Measurements from ENCODE around the gene RAD51. TPM values are rescaled to one million over a fixed set of nuclear protein-coding genes. Genes with fewer than 3 reads are reported as not detected.

RAD51 gene
- total and polyA plus RNA-seq, 9 of the 15 experiments (the other 6 are each of a cell fraction or from before 2014, with no cell fraction given), result 16.0 to 63.8 (median 34.6) TPM

GRCh38 chr15:40750885-40751284 is 55.9 kb downstream of the RAD51 start:
- Histone ChIP-seq H3K4me3 (no peak overlapping the region), H3K27ac (ENCODE audit: extremely low read depth, low read depth, low read length) (no peak overlapping the region), H3K79me2 (ENCODE audit: control insufficient read depth, insufficient read depth, low read length) (peaks cover 65% of the 10 kb centered on the region), H3K9ac (ENCODE audit: insufficient read depth in 1 of 2, low read depth in 2 of 2, low read length in 2 of 2) (0 out of 4 replicates have a peak overlapping the region, but pooled peaks of 1 of the 2 experiments have one; percentile 14), H3K27me3 (ENCODE audit: control insufficient read depth in 2 of 2, insufficient read depth in 2 of 2, low read length in 2 of 2) (no peaks in the 10 kb centered on the region), H3K36me3 (ENCODE audit: control insufficient read depth, insufficient read depth, low read length) (peaks cover 67% of the 10 kb centered on the region), H3K9me3 (replicated peaks; ENCODE audit: control insufficient read depth, insufficient read depth, low read depth, low read length) (no peaks in the 10 kb centered on the region), H2AFZ (ENCODE audit: low read depth, low read length) (no peak overlapping the region), H3K4me1 (replicated peaks in 1 of 2; ENCODE audit: control insufficient read depth in 2 of 2, insufficient read depth in 2 of 2, low read length in 2 of 2) (peaks cover 44 to 53% of the 10 kb centered on the region in 2 experiments), H3K9me1 (ENCODE audit: control insufficient read depth, insufficient read depth, low read length) (no peaks in the 10 kb centered on the region), H3K4me2 (ENCODE audit: insufficient read depth, low read length) (no peak overlapping the region), H4K20me1 (replicated peaks; ENCODE audit: control insufficient read depth, insufficient read depth, low read length) (0 out of 2 replicates have a peak, but pooled peaks cover 5% of the 10 kb centered on the region)
- ChIA-PET POLR2A (interaction anchor here (1.6 to 3.1 kb wide), 3 partner anchors 14 to 55 kb away, joined by 3 to 18 read pairs (median 9); partner anchors contain the start of genes GCHFR and RAD51), CTCF (ENCODE audit: low intra/inter-chr PET ratio) (no interaction called here)
- no TSS peak for BruUV-seq (replicated peaks)
- ATAC-seq (no peak), DNase-seq (ENCODE audit: extremely low read depth in 1 of 4, low spot score in 3 of 4) (no peak), FAIRE-seq (no peak)
- in situ Hi-C loops (cut with MboI) (no loop called here), intact Hi-C loops (cut with micrococcal nuclease) (loop anchor here (10.0 kb wide), 1 partner anchor 186 kb away; the partner anchor contains the start of genes CCDC32 and RPUSD2)
- WGBS (ENCODE audit: insufficient coverage, low coverage, missing lambda C conversion rate), result 100% methylated on average over 4 of the region's 4 CpGs
- TF ChIP-seq JUND (IDR thresholded peaks at IDR 0.05; ENCODE audit: borderline replicate concordance, low read depth, low read length), result no peak
- TF ChIP-seq JUND (tag; IDR thresholded peaks at IDR 0.05; ENCODE audit: borderline replicate concordance, low read depth, low read length), result no peak
- no peak for TF ChIP-seq HIVEP1 (CRISPR knock-in tag; IDR thresholded peaks at IDR 0.05)

GRCh38 chr15:40751745-40752144 is 56.8 kb downstream of the RAD51 start:
- H3K9ac ChIP-seq (ENCODE audit: insufficient read depth in 1 of 2, low read depth in 2 of 2, low read length in 2 of 2), result peak overlapping the region; percentile 54 to 86
- POLR2A ChIA-PET, result interaction anchor here (0.7 to 3.1 kb wide), 8 partner anchors 9 to 301 kb away, joined by 3 to 18 read pairs (median 4); partner anchors contain the start of genes GCHFR and RAD51
- WGBS (ENCODE audit: insufficient coverage, low coverage, missing lambda C conversion rate), result 30% methylated on average over 8 of the region's 12 CpGs
- no peak for TF ChIP-seq ZBTB5 (IDR thresholded peaks at IDR 0.05)
- TF ChIP-seq BHLHE40 (IDR thresholded peaks at IDR 0.05; ENCODE audit: low read length), result 0 out of 2 replicates have a peak, but pooled peaks have one; percentile 8
- TF ChIP-seq TGIF2 (CRISPR knock-in tag; IDR thresholded peaks at IDR 0.05), result no peak
- peak in 1 of 2 experiments; percentile 48; a peak in 1 of 4 replicates for TF ChIP-seq HDAC1 (IDR thresholded peaks at IDR 0.05)
- peak; percentile 84 for TF ChIP-seq DPF2 (IDR thresholded peaks at IDR 0.05)
- TF ChIP-seq UBTF (IDR thresholded peaks at IDR 0.05; ENCODE audit: borderline replicate concordance in 1 of 2, low read depth in 2 of 2, low read length in 2 of 2), result peak; percentile 86 to 96; a peak in 3 of 4 replicates
- no peak for TF ChIP-seq RNF2 (IDR thresholded peaks at IDR 0.05)
- TF ChIP-seq ZNF143 (CRISPR knock-in tag; IDR thresholded peaks at IDR 0.05), result no peak
- TF ChIP-seq BCL6 (CRISPR knock-in tag; IDR thresholded peaks at IDR 0.05), result no peak

More at GRCh38 chr15:40751745-40752144, 56.8 kb downstream of the RAD51 start:
- Histone ChIP-seq H4K20me1 (replicated peaks; ENCODE audit: control insufficient read depth, insufficient read depth, low read length) (0 out of 2 replicates have a peak, but pooled peaks cover 4% of the 10 kb centered on the region), H3K4me3 (peak overlapping the region; percentile 26; the same call in 1 of the 2 replicates), H3K4me2 (ENCODE audit: insufficient read depth, low read length) (peak overlapping the region; percentile 79), H3K79me2 (ENCODE audit: control insufficient read depth, insufficient read depth, low read length) (peaks cover 65% of the 10 kb centered on the region), H3K4me1 (replicated peaks in 1 of 2; ENCODE audit: control insufficient read depth in 2 of 2, insufficient read depth in 2 of 2, low read length in 2 of 2) (peaks cover 43 to 52% of the 10 kb centered on the region in 2 experiments), H3K27me3 (ENCODE audit: control insufficient read depth in 2 of 2, insufficient read depth in 2 of 2, low read length in 2 of 2) (no peaks in the 10 kb centered on the region), H3K36me3 (ENCODE audit: control insufficient read depth, insufficient read depth, low read length) (peaks cover 64% of the 10 kb centered on the region), H2AFZ (ENCODE audit: low read depth, low read length) (peak overlapping the region; percentile 28; the same call in 1 of the 2 replicates), H3K9me1 (ENCODE audit: control insufficient read depth, insufficient read depth, low read length) (no peaks in the 10 kb centered on the region), H3K9me3 (replicated peaks; ENCODE audit: control insufficient read depth, insufficient read depth, low read depth, low read length) (no peaks in the 10 kb centered on the region), H3K27ac (ENCODE audit: extremely low read depth, low read depth, low read length) (peak overlapping the region; percentile 64)
- DNase-seq (ENCODE audit: extremely low read depth in 1 of 4, low spot score in 3 of 4), result peak in 2 of 4 experiments; percentile 67 to 82
- ATAC-seq, result peak; percentile 44
- intact Hi-C loops (cut with micrococcal nuclease) (loop anchor here (10.0 kb wide), 1 partner anchor 187 kb away; the partner anchor contains the start of genes CCDC32 and RPUSD2), in situ Hi-C loops (cut with MboI) (no loop called here)
- no TSS peak for BruUV-seq (replicated peaks)
- peak; percentile 83 for FAIRE-seq
- CTCF ChIA-PET (ENCODE audit: low intra/inter-chr PET ratio), result no interaction called here
